HFFc6 (cell line): Measurements from ENCODE around the gene LAMC1. TPM values are rescaled to one million over a fixed set of nuclear protein-coding genes. Genes with fewer than 3 reads are reported as not detected.

ENCODE experiments used
- DNase-seq: peaks from one replicate; pipeline ENCODE4 v3.0.0-alpha.2; 2018
- H3K27ac Mint-ChIP-seq: 2 replicates; pipeline ENCODE4 v1.8.0; 2020; ENCODE audit warnings: mild to moderate bottlenecking, mixed read lengths
- H3K27me3 Mint-ChIP-seq: 2 replicates; pipeline ENCODE4 v1.8.0; 2021; ENCODE audit warnings: mild to moderate bottlenecking, moderate library complexity, mixed read lengths; ENCODE audit not compliant: insufficient read depth
- H3K36me3 Mint-ChIP-seq: 2 replicates; pipeline ENCODE4 v1.8.0; 2021; ENCODE audit warnings: low read depth, mixed read lengths
- H3K4me1 Mint-ChIP-seq: 2 replicates; pipeline ENCODE4 v1.8.0; 2020; ENCODE audit warnings: low read depth, mixed read lengths
- H3K4me3 Mint-ChIP-seq: 2 replicates; pipeline ENCODE4 v1.8.0; 2020; ENCODE audit warnings: mild to moderate bottlenecking, moderate library complexity, mixed read lengths
- H3K9me3 Mint-ChIP-seq: 2 replicates; pipeline ENCODE4 v1.8.0; 2020; ENCODE audit warnings: mild to moderate bottlenecking, mixed read lengths
- CTCF ChIP-seq: fragments of 200-600 bp; sonication (generic); IDR thresholded peaks from 2 replicates; pipeline ENCODE4 v1.5.0; 2021; ENCODE audit warnings: antibody characterized with exemption, mild to moderate bottlenecking
- total RNA-seq, 6 experiments: library from RNA; stranded (reverse); fragmentation: NEBNext Ultra II Directional; extraction: Animal tissue kit (Norgen Biotek cat#: 25700); gene quantifications; 2 replicates in 1 of 6; 3 replicates in 5 of 6; pipeline ENCODE4 v1.2.3, GENCODE V29; 2021

Gene LAMC1
- total RNA-seq, 6 experiments from 2014 or later: 352 to 465 (median 393) TPM

- peaks cover 99% of the 10 kb centered on the region for H3K4me1 Mint-ChIP-seq
- H3K4me3 Mint-ChIP-seq: no peak overlapping the region; the same call in 1 of the 2 replicates
- H3K36me3 Mint-ChIP-seq: peaks cover 14% of the 10 kb centered on the region
- H3K9me3 Mint-ChIP-seq: no peaks in the 10 kb centered on the region
- H3K27me3 Mint-ChIP-seq: peaks cover 10% of the 10 kb centered on the region
- DNase-seq: no peak
- H3K27ac Mint-ChIP-seq: no peak overlapping the region
- TF ChIP-seq CTCF: no peak
These were observed 50.1 kb downstream of the LAMC1 start for GRCh38 chr1:183073320-183073719.

- Mint-ChIP-seq H3K9me3 (no peaks in the 10 kb centered on the region), H3K27ac (peak overlapping the region; percentile 38; the same call in 1 of the 2 replicates), H3K4me3 (no peak overlapping the region), H3K4me1 (peaks cover 99% of the 10 kb centered on the region), H3K36me3 (peaks cover 14% of the 10 kb centered on the region), H3K27me3 (peaks cover 9% of the 10 kb centered on the region)
- no peak for TF ChIP-seq CTCF
- no peak for DNase-seq
These were observed 51.0 kb downstream of the LAMC1 start for GRCh38 chr1:183074215-183074614.

GRCh38 chr1:183075861-183076260 lies 52.6 kb downstream of the LAMC1 start:
- H3K27ac Mint-ChIP-seq: peak overlapping the region; percentile 14; the same call in 1 of the 2 replicates
- H3K4me1 Mint-ChIP-seq: peaks cover 98% of the 10 kb centered on the region
- H3K27me3 Mint-ChIP-seq: peaks cover 3% of the 10 kb centered on the region
- no peak overlapping the region for H3K4me3 Mint-ChIP-seq
- no peak for DNase-seq
- TF ChIP-seq CTCF: no peak
- peaks cover 14% of the 10 kb centered on the region for H3K36me3 Mint-ChIP-seq
- no peaks in the 10 kb centered on the region for H3K9me3 Mint-ChIP-seq

- Mint-ChIP-seq H3K27ac (no peak overlapping the region; the same call in 1 of the 2 replicates), H3K9me3 (no peaks in the 10 kb centered on the region), H3K27me3 (peaks cover 7% of the 10 kb centered on the region), H3K4me3 (no peak overlapping the region), H3K4me1 (peaks cover 94% of the 10 kb centered on the region), H3K36me3 (peaks cover 21% of the 10 kb centered on the region)
- DNase-seq: no peak
- no peak for TF ChIP-seq CTCF
These were observed 53.9 kb downstream of the LAMC1 start for GRCh38 chr1:183077097-183077496.

- TF ChIP-seq CTCF: no peak
- H3K27me3 Mint-ChIP-seq: peaks cover 4% of the 10 kb centered on the region; the same call in 1 of the 2 replicates
- no peak for DNase-seq
- no peaks in the 10 kb centered on the region for H3K9me3 Mint-ChIP-seq
- H3K4me3 Mint-ChIP-seq: peak overlapping the region; percentile 51; the same call in 1 of the 2 replicates
- H3K27ac Mint-ChIP-seq: peak overlapping the region; percentile 75
- peaks cover 30% of the 10 kb centered on the region for H3K36me3 Mint-ChIP-seq
- peaks cover 85% of the 10 kb centered on the region for H3K4me1 Mint-ChIP-seq
These were observed 56.6 kb downstream of the LAMC1 start for GRCh38 chr1:183079712-183080388.
